C4-2B (cell line): ENCODE results near the gene MCM6.
A peak's percentile ranks its signal among the peaks of the same experiment; 100 is the strongest.
"Not testable (repeated sequence)": the region's sequence is repeated elsewhere in the genome, so short reads cannot be mapped to it uniquely, and the experiment has no call there.

ENCODE experiments used
- H3K27ac ChIP-seq: fragments of 450-650 bp; 2 replicates; pipeline ENCODE4 v1.5.1; 2017
- CTCF ChIP-seq: fragments of 450-650 bp; conservative IDR thresholded peaks from 2 replicates; pipeline ENCODE4 v1.5.1; 2017; ENCODE audit warnings: mild to moderate bottlenecking
- ZFX ChIP-seq: fragments of 450-650 bp; IDR thresholded peaks from 2 replicates; pipeline ENCODE4 v1.6.1; 2017

MCM6 gene

DNA sequence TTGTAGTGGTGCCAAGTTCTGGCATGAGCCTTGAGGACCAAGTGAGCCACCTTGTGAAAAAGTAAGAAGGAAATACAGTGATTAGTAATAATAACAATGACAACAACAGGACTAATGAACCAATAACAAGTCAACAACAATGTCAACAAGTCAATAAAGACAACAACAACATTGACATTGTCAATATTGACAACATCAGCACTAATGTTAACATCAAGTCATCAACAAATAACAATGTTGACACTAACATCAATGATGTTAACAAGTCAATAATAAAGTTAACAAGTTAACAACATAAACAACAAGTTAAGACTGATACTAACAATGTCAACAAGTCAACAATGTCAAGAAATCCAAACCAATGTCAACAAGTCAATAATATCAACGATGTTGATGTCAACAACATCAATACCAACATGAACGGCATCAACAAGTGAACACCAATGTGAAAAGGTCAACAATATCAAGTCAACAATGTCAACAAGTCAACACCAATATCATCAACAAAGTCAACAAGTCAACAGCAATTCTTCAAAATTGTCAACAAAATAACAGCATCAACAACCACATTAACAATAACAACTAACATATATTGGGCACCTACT lies 63.2 kb downstream of the MCM6 start:
- no peak overlapping the region for H3K27ac ChIP-seq
- TF ChIP-seq ZFX (no peak), CTCF (no peak)

GRCh38 chr2:135807874-135808273 lies 68.4 kb downstream of the MCM6 start:
- H3K27ac ChIP-seq = not testable (repeated sequence)

- TF ChIP-seq CTCF (no peak), ZFX (no peak)
- no peak overlapping the region for H3K27ac ChIP-seq
Observed at GRCh38 chr2:135803278-135803677, 73.0 kb downstream of the MCM6 start.

DNA sequence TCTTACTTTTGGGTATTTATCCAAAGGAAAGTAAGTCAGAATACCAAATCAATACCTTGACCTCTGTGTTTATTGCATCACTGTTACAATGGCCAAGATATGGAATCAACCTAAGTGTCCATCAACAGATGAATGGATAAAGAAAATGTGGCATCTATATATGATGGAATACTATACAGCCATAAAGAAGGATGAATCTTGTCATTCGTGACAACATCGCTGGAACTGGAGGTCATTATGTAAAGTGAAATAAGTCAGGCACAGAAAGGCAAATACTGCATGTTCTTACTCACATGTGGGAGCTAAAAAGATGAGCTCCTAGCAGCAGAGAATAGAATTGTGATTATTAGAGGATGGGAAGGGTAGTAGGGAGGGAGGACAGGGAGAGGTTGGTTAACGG lies 73.9 kb downstream of the MCM6 start:
- TF ChIP-seq ZFX = no peak
- TF ChIP-seq CTCF = no peak
- no peak overlapping the region for H3K27ac ChIP-seq

DNA sequence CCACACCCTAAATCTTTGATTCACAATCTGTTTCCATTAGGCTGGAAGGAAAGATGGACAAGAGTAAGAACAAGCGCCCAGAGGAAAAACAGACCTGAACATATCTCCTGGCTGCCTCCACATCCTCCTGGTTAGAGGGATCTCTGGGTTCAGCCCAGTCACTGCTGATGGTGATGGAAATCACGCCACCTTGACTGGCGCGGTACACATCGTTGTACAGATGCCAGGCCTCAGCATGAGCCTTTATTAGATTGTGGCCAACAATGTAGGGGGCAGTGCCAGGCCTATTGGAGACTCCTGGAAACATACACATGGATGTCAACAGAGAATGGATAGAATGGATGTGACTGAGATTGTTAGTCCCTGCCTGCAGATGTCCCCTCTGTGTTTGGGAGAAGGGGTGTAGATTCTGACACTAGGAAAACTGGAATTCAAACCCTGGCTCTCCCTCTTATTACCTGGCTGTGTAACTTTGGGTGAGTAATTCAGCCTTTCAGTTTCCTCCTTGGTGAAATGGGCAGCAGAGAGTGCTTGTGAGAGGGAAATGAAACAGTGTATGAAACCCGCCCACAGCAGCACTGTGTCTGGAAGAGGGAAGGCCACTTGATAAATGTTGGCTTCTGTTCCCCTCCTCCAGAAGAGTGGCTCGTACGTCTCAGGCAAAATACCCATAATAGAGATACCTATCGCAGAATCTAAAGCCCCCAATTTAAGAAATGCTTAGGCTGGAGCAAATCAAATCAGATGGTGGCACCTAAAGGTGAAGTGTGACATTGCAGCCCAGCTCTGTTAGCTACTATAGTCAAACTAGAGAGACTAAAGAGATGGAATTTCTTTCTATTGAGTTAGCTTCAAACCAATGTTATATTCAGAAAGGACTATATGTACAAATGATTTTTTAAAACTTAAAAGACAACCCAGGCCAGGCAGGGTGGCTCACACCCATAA lies 75.5 kb downstream of the MCM6 start:
- no peak overlapping the region for H3K27ac ChIP-seq

GRCh38 chr2:135799738-135800137 lies 76.5 kb downstream of the MCM6 start:
- TF ChIP-seq ZFX (no peak), CTCF (peak; percentile 13)
- no peak overlapping the region for H3K27ac ChIP-seq

More for the DNA sequence above, 75.5 kb downstream of the MCM6 start:
- TF ChIP-seq ZFX (no peak), CTCF (no peak; the same call in 1 of the 2 replicates)

GRCh38 chr2:135798762-135799161 lies 77.5 kb downstream of the MCM6 start:
- TF ChIP-seq CTCF = no peak
- TF ChIP-seq ZFX = no peak
- H3K27ac ChIP-seq = no peak overlapping the region

DNA sequence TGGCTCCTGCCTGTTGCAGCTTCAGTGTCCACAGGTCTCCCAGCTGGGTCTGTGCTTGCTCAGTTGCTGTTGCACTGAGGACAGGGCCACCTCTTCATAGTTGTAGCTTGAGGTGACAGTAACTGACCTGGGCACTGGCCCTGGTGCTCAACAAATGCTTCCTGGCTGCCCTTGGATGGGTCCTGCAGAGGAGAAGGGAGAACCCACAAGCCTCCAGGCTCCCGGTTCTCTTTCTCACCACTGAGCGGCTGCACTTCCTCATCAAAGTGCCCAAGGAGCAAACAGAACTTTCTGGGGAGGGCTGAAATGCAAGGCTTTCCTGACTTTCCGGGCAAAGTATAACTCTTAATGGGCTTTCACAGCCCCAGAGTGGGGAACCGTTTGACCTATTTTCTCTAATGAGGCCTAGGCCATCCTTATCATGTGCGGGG lies 78.0 kb downstream of the MCM6 start:
- TF ChIP-seq CTCF = no peak
- no peak for TF ChIP-seq ZFX
- no peak overlapping the region for H3K27ac ChIP-seq
